AG10803 (cell line): ENCODE measurements around the gene NT5C3A.

Experiments
- DNase-seq: peaks from one replicate; pipeline ENCODE4 v3.0.0; 2010; ENCODE audit warnings: low read depth
- H3K4me3 ChIP-seq: 2 replicates; pipeline ENCODE4 v1.5.1; 2011; ENCODE audit warnings: mild to moderate bottlenecking, low read length, control low read depth
- CTCF ChIP-seq: conservative IDR thresholded peaks from 2 replicates; pipeline ENCODE4 v1.5.1; 2011; ENCODE audit warnings: mild to moderate bottlenecking, low read length, control low read depth, inconsistent platforms

The NT5C3A gene

GRCh38 chr7:33062782-33063443 is 337 bp upstream of the NT5C3A start:
- peak; percentile 94 for DNase-seq
- TF ChIP-seq CTCF: no peak

GRCh38 chr7:33061282-33061937 is 1.2 kb downstream of the NT5C3A start:
- TF ChIP-seq CTCF: no peak
- peak overlapping the region; percentile 73 for H3K4me3 ChIP-seq
- DNase-seq: no peak

More at GRCh38 chr7:33062782-33063443, 337 bp upstream of the NT5C3A start:
- H3K4me3 ChIP-seq: peak overlapping the region; percentile 86

GRCh38 chr7:33059635-33060034 is 2.9 kb downstream of the NT5C3A start:
- no peak for TF ChIP-seq CTCF
- no peak for DNase-seq
- no peak overlapping the region for H3K4me3 ChIP-seq

GRCh38 chr7:33055158-33055557 is 7.4 kb downstream of the NT5C3A start:
- TF ChIP-seq CTCF: no peak
- H3K4me3 ChIP-seq: no peak overlapping the region
- DNase-seq: no peak

GRCh38 chr7:33054261-33054964 is 8.2 kb downstream of the NT5C3A start:
- H3K4me3 ChIP-seq: no peak overlapping the region
- no peak for TF ChIP-seq CTCF
- DNase-seq: no peak

GRCh38 chr7:33053721-33054120 is 8.9 kb downstream of the NT5C3A start:
- no peak for TF ChIP-seq CTCF
- DNase-seq: no peak
- no peak overlapping the region for H3K4me3 ChIP-seq
